ENCODE data around the gene RAB11FIP3. TPM values are rescaled to one million over a fixed set of nuclear protein-coding genes. Genes with fewer than 3 reads are reported as not detected.

Gene RAB11FIP3
- total and polyA plus RNA-seq, 2 of the 13 experiments (the other 11 are each of a cell fraction or from before 2014, with no cell fraction given): 34.3 to 57.6 TPM

GRCh38 chr16:513950-514349 is 88.5 kb downstream of the RAB11FIP3 start:
- H3K4me1 ChIP-seq (ENCODE audit: insufficient read depth, low read length): peaks cover 14% of the 10 kb centered on the region
- H3K27ac ChIP-seq (ENCODE audit: extremely low read length, insufficient read depth, low read length): no peak overlapping the region
- no TSS peak for BruUV-seq (replicated peaks)
- FAIRE-seq (no peak), DNase-seq (ENCODE audit: low spot score) (no peak), ATAC-seq (no peak)
- H3K36me3 ChIP-seq (replicated peaks in 1 of 2; ENCODE audit: control insufficient read depth in 1 of 2, insufficient read depth in 2 of 2, low read length in 2 of 2): peaks cover 14 to 52% of the 10 kb centered on the region in 2 experiments; a peak in 4 of 5 replicates
- 100% methylated on average over 1 of the region's 10 CpGs for WGBS (ENCODE audit: low lambda C conversion rate)
- H3K4me3 ChIP-seq (replicated peaks in 1 of 3; ENCODE audit: insufficient read depth in 1 of 3, low read depth in 2 of 3, low read length in 3 of 3): no peak overlapping the region
- no peak overlapping the region for H3K9ac ChIP-seq (ENCODE audit: insufficient read depth, low read depth, low read length)
- CTCF ChIA-PET (ENCODE audit: low intra/inter-chr PET ratio, low total read pairs): no interaction called here
- H2AFZ ChIP-seq (ENCODE audit: low read length): no peak overlapping the region
- H4K20me1 ChIP-seq (ENCODE audit: insufficient read depth, low read length): no peaks in the 10 kb centered on the region
- POLR2A ChIA-PET: interaction anchor here (1.9 kb wide), 1 partner anchor 13 kb away, joined by 9 read pairs; the partner anchor contains the start of gene CAPN15
- TF ChIP-seq ZNF276 (CRISPR knock-in tag; IDR thresholded peaks at IDR 0.05; ENCODE audit: low read depth) (no peak), ZNF709 (CRISPR knock-in tag; IDR thresholded peaks at IDR 0.05) (no peak), AGO2 (optimal IDR thresholded peaks at IDR 0.05; ENCODE audit: low read depth, low read length) (peak; percentile 49)
- no peaks in the 10 kb centered on the region for H3K79me2 ChIP-seq (ENCODE audit: insufficient read depth, low read length)
- H3K9me3 ChIP-seq (ENCODE audit: low read length): no peaks in the 10 kb centered on the region
- no peaks in the 10 kb centered on the region for H3K27me3 ChIP-seq (ENCODE audit: control insufficient read depth in 1 of 2, insufficient read depth in 2 of 2, low read length in 2 of 2)
- in situ Hi-C loops (cut with HindIII; ENCODE audit: extremely low pct_ligation_motif_present, low pct_unique_long_range_greater_than_20kb) (no loop called here), intact Hi-C loops (cut with micrococcal nuclease; ENCODE audit: unreplicated experiment) (no loop called here)
- H3K4me2 ChIP-seq (ENCODE audit: low read depth, low read length): no peak overlapping the region

GRCh38 chr16:515175-515938 is 89.9 kb downstream of the RAB11FIP3 start:
- intact Hi-C loops (cut with micrococcal nuclease; ENCODE audit: unreplicated experiment) (no loop called here), in situ Hi-C loops (cut with HindIII; ENCODE audit: extremely low pct_ligation_motif_present, low pct_unique_long_range_greater_than_20kb) (no loop called here)
- Histone ChIP-seq H3K36me3 (replicated peaks in 1 of 2; ENCODE audit: control insufficient read depth in 1 of 2, insufficient read depth in 2 of 2, low read length in 2 of 2) (peaks cover 25 to 66% of the 10 kb centered on the region in 2 experiments; a peak in 4 of 5 replicates), H2AFZ (ENCODE audit: low read length) (no peak overlapping the region), H3K27me3 (ENCODE audit: control insufficient read depth in 1 of 2, insufficient read depth in 2 of 2, low read length in 2 of 2) (no peaks in the 10 kb centered on the region), H3K27ac (ENCODE audit: extremely low read length, insufficient read depth, low read length) (no peak overlapping the region), H3K79me2 (ENCODE audit: insufficient read depth, low read length) (no peaks in the 10 kb centered on the region), H3K9ac (ENCODE audit: insufficient read depth, low read depth, low read length) (no peak overlapping the region), H3K4me1 (ENCODE audit: insufficient read depth, low read length) (peaks cover under 1% of the 10 kb centered on the region), H4K20me1 (ENCODE audit: insufficient read depth, low read length) (no peaks in the 10 kb centered on the region), H3K4me2 (ENCODE audit: low read depth, low read length) (no peak overlapping the region), H3K4me3 (replicated peaks in 1 of 3; ENCODE audit: insufficient read depth in 1 of 3, low read depth in 2 of 3, low read length in 3 of 3) (no peak overlapping the region), H3K9me3 (ENCODE audit: low read length) (no peaks in the 10 kb centered on the region)
- FAIRE-seq: no peak
- no TSS peak for BruUV-seq (replicated peaks)
- CTCF ChIA-PET (ENCODE audit: low intra/inter-chr PET ratio, low total read pairs): no interaction called here
- ATAC-seq: no peak
- no peak for DNase-seq (ENCODE audit: low spot score)
- 98% methylated on average over 5 of the region's 45 CpGs for WGBS (ENCODE audit: low lambda C conversion rate)
- TF ChIP-seq GATAD2A (CRISPR knock-in tag; IDR thresholded peaks at IDR 0.05) (no peak), AGO2 (optimal IDR thresholded peaks at IDR 0.05; ENCODE audit: low read depth, low read length) (peak; percentile 45)
- POLR2A ChIA-PET: no interaction called here
